HepG2 (cell line): Measurements from ENCODE around the gene GALNT9. TPM values are rescaled to one million over a fixed set of nuclear protein-coding genes. Genes with fewer than 3 reads are reported as not detected.

Experiments
- ELF3 ChIP-seq: IDR thresholded peaks from 2 replicates; pipeline ENCODE4 v1.6.1; 2016; ENCODE audit warnings: missing genetic modification reagents, missing compliant biosample characterization
- GABPA ChIP-seq, 2 experiments: IDR thresholded peaks; 2 replicates each; pipeline ENCODE4 v1.6.1; 2011 to 2016; ENCODE audit warnings: low read depth in 2 of 2, low read length in 1 of 2, missing biosample characterization in 1 of 2, missing genetic modification characterization in 1 of 2
- GATAD2A ChIP-seq: IDR thresholded peaks from 2 replicates; pipeline ENCODE4 v1.6.1; 2016
- KDM3A ChIP-seq: IDR thresholded peaks from 2 replicates; pipeline ENCODE4 v1.6.1; 2018; ENCODE audit warnings: low read depth, missing compliant biosample characterization
- KLF13 ChIP-seq: sonication (generic); formaldehyde crosslinking; IDR thresholded peaks from 2 replicates; pipeline ENCODE4 v1.4.0; 2020; ENCODE audit warnings: mild to moderate bottlenecking, missing genetic modification reagents
- MZF1 ChIP-seq: sonication (generic); formaldehyde crosslinking; IDR thresholded peaks from 2 replicates; pipeline ENCODE4 v1.8.1; 2023; ENCODE audit warnings: mild to moderate bottlenecking, missing genetic modification reagents, borderline replicate concordance
- ONECUT2 ChIP-seq: sonication (generic); formaldehyde crosslinking; IDR thresholded peaks from 2 replicates; pipeline ENCODE4 v1.4.0; 2020; ENCODE audit warnings: missing genetic modification reagents
- SRY ChIP-seq: sonication (generic); formaldehyde crosslinking; IDR thresholded peaks from 2 replicates; pipeline ENCODE4 v1.8.0; 2022; ENCODE audit warnings: mild to moderate bottlenecking, missing genetic modification reagents
- TEAD3 ChIP-seq: optimal IDR thresholded peaks from 2 replicates; pipeline ENCODE3; 2016; ENCODE audit warnings: borderline replicate concordance
- ZKSCAN8 ChIP-seq: IDR thresholded peaks from 2 replicates; pipeline ENCODE4 v1.6.1; 2016; ENCODE audit warnings: borderline replicate concordance, missing genetic modification reagents, missing compliant biosample characterization
- ZNF10 ChIP-seq: sonication (generic); formaldehyde crosslinking; IDR thresholded peaks from 2 replicates; pipeline ENCODE4 v1.4.0; 2020; ENCODE audit warnings: mild to moderate bottlenecking, low read depth, missing genetic modification reagents, borderline replicate concordance
- ZNF331 ChIP-seq: sonication (generic); formaldehyde crosslinking; IDR thresholded peaks from 2 replicates; pipeline ENCODE4 v1.4.0; 2020; ENCODE audit warnings: missing genetic modification reagents
- ZNF761 ChIP-seq: sonication (generic); formaldehyde crosslinking; conservative IDR thresholded peaks from 2 replicates; pipeline ENCODE4 v1.4.0; 2020; ENCODE audit warnings: mild to moderate bottlenecking, missing genetic modification reagents
- polyA plus RNA-seq, 8 experiments: library from polyadenylated mRNA; depleted of rRNA in 3 of 8; stranded (reverse) in 7 of 8; unstranded in 1 of 8; fragments of >200 nt; fragmentation: Illumina TruSeq in 4 of 8; extraction: Trizol in 4 of 8; gene quantifications; 2 replicates each; pipeline versions ENCODE4 v1.2.1 to v1.2.3, GENCODE V29; 2011 to 2016; ENCODE audit warnings: low read depth in 4 of 8, missing spikeins in 1 of 8, mixed read lengths in 1 of 8; ENCODE audit not compliant: insufficient read depth in 1 of 8
- total RNA-seq, 5 experiments: library from RNA; depleted of rRNA; stranded (reverse); fragments of >200 nt; fragmentation: Illumina TruSeq; extraction: Trizol; gene quantifications; 2 replicates each; pipeline ENCODE4 v1.2.3, GENCODE V29; 2016; ENCODE audit warnings: low read depth in 1 of 5
- TF ChIP-seq, protein P1 (sequence below): sonication (generic); formaldehyde crosslinking; IDR thresholded peaks from 2 replicates; pipeline ENCODE4 v1.4.0; 2020; ENCODE audit warnings: mild to moderate bottlenecking, missing genetic modification reagents
- TF ChIP-seq, protein P2 (sequence below): sonication (generic); formaldehyde crosslinking; IDR thresholded peaks from 2 replicates; pipeline ENCODE4 v1.5.1; 2020; ENCODE audit warnings: mild to moderate bottlenecking, missing genetic modification reagents, moderate library complexity
- TF ChIP-seq, protein P3 (sequence below): sonication (generic); formaldehyde crosslinking; IDR thresholded peaks from 2 replicates; pipeline ENCODE4 v1.5.0; 2020; ENCODE audit warnings: missing genetic modification reagents
- TF ChIP-seq, protein P4 (sequence below): sonication (generic); formaldehyde crosslinking; conservative IDR thresholded peaks from 2 replicates; pipeline ENCODE4 v1.8.0; 2022; ENCODE audit warnings: missing genetic modification reagents

GALNT9 gene
- total and polyA plus RNA-seq, 2 of the 13 experiments (the other 11 are each of a cell fraction or from before 2014, with no cell fraction given), result 0.04 TPM; not detected in 1

DNA sequence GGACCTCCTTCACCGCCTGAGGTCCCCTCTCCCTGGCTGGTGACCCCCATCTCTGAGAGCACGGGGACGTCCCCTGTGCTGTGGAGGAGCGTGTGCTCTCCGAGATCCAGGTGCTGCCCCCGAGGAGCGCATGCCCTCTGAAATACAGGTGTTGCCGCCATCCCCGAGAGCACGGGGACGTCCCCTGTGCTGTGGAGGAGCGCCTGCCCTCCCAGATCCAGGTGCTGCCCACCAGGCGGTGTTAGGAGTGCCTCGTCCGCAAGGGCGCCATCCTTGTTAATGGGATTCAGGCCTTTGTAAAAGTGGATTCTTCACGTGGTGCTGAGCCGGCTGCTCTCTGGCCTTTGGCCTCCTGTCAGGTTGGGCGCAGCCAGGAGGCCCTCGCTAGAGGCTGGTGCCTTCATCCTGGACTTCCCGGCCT, 175.0 kb downstream of the GALNT9 start (continued):
- TF ChIP-seq, protein P1, sequence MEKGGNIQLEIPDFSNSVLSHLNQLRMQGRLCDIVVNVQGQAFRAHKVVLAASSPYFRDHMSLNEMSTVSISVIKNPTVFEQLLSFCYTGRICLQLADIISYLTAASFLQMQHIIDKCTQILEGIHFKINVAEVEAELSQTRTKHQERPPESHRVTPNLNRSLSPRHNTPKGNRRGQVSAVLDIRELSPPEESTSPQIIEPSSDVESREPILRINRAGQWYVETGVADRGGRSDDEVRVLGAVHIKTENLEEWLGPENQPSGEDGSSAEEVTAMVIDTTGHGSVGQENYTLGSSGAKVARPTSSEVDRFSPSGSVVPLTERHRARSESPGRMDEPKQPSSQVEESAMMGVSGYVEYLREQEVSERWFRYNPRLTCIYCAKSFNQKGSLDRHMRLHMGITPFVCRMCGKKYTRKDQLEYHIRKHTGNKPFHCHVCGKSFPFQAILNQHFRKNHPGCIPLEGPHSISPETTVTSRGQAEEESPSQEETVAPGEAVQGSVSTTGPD (CRISPR knock-in tag), result no peak
- TF ChIP-seq SRY (CRISPR knock-in tag), result no peak
- no peak for TF ChIP-seq ZNF10 (CRISPR knock-in tag)
- 0 out of 2 replicates have a peak, but pooled peaks have one; percentile 43 for TF ChIP-seq ZNF761
- TF ChIP-seq MZF1 (CRISPR knock-in tag), result no peak
- TF ChIP-seq, protein P2, sequence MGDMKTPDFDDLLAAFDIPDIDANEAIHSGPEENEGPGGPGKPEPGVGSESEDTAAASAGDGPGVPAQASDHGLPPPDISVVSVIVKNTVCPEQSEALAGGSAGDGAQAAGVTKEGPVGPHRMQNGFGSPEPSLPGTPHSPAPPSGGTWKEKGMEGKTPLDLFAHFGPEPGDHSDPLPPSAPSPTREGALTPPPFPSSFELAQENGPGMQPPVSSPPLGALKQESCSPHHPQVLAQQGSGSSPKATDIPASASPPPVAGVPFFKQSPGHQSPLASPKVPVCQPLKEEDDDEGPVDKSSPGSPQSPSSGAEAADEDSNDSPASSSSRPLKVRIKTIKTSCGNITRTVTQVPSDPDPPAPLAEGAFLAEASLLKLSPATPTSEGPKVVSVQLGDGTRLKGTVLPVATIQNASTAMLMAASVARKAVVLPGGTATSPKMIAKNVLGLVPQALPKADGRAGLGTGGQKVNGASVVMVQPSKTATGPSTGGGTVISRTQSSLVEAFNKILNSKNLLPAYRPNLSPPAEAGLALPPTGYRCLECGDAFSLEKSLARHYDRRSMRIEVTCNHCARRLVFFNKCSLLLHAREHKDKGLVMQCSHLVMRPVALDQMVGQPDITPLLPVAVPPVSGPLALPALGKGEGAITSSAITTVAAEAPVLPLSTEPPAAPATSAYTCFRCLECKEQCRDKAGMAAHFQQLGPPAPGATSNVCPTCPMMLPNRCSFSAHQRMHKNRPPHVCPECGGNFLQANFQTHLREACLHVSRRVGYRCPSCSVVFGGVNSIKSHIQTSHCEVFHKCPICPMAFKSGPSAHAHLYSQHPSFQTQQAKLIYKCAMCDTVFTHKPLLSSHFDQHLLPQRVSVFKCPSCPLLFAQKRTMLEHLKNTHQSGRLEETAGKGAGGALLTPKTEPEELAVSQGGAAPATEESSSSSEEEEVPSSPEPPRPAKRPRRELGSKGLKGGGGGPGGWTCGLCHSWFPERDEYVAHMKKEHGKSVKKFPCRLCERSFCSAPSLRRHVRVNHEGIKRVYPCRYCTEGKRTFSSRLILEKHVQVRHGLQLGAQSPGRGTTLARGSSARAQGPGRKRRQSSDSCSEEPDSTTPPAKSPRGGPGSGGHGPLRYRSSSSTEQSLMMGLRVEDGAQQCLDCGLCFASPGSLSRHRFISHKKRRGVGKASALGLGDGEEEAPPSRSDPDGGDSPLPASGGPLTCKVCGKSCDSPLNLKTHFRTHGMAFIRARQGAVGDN (CRISPR knock-in tag), result peak; percentile 81
- no peak for TF ChIP-seq KDM3A (CRISPR knock-in tag)
- no peak for TF ChIP-seq TEAD3 (CRISPR knock-in tag)
- TF ChIP-seq GABPA (IDR thresholded peaks at IDR 0.05; ENCODE audit: low read depth, low read length), result 0 out of 2 replicates have a peak, but pooled peaks have one; percentile 4
- no peak for TF ChIP-seq GABPA (CRISPR knock-in tag; IDR thresholded peaks at IDR 0.05; ENCODE audit: low read depth)
- TF ChIP-seq GATAD2A (CRISPR knock-in tag), result no peak
- TF ChIP-seq, protein P3, sequence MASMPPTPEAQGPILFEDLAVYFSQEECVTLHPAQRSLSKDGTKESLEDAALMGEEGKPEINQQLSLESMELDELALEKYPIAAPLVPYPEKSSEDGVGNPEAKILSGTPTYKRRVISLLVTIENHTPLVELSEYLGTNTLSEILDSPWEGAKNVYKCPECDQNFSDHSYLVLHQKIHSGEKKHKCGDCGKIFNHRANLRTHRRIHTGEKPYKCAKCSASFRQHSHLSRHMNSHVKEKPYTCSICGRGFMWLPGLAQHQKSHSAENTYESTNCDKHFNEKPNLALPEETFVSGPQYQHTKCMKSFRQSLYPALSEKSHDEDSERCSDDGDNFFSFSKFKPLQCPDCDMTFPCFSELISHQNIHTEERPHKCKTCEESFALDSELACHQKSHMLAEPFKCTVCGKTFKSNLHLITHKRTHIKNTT (CRISPR knock-in tag), result no peak
- no peak for TF ChIP-seq ZNF331 (CRISPR knock-in tag)
- no peak for TF ChIP-seq KLF13 (CRISPR knock-in tag)
- no peak for TF ChIP-seq ELF3 (CRISPR knock-in tag)
- TF ChIP-seq ZKSCAN8 (CRISPR knock-in tag), result no peak
- no peak for TF ChIP-seq ONECUT2 (CRISPR knock-in tag)
- TF ChIP-seq, protein P4, sequence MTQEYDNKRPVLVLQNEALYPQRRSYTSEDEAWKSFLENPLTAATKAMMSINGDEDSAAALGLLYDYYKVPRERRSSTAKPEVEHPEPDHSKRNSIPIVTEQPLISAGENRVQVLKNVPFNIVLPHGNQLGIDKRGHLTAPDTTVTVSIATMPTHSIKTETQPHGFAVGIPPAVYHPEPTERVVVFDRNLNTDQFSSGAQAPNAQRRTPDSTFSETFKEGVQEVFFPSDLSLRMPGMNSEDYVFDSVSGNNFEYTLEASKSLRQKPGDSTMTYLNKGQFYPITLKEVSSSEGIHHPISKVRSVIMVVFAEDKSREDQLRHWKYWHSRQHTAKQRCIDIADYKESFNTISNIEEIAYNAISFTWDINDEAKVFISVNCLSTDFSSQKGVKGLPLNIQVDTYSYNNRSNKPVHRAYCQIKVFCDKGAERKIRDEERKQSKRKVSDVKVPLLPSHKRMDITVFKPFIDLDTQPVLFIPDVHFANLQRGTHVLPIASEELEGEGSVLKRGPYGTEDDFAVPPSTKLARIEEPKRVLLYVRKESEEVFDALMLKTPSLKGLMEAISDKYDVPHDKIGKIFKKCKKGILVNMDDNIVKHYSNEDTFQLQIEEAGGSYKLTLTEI (CRISPR knock-in tag), result no peak
